Tibial artery (tissue), 4 donors: ENCODE data around the gene UBE2G1.

ENCODE experiments used
- DNase-seq, 2 donors: peaks; one replicate each; pipeline ENCODE4 v3.0.0-alpha.2; 2019
- H3K27ac ChIP-seq, 2 donors: fragments of 200-600 bp; sonication (generic) in 1 of 2; 1 replicate in 1 of 2; 2 replicates in 1 of 2; pipeline ENCODE4 v1.5.1; 2018 to 2019; ENCODE audit warnings: mild to moderate bottlenecking in 1 of 2
- H3K27me3 ChIP-seq, 2 donors: fragments of 200-600 bp; sonication (generic) in 1 of 2; one replicate each; pipeline versions ENCODE4 v1.5.1 to v1.6.0; 2016 to 2019
- H3K36me3 ChIP-seq, 3 donors: fragments of 200-600 bp; sonication (generic) in 2 of 3; one replicate each; pipeline ENCODE4 v1.5.1; 2016 to 2019; ENCODE audit warnings: mild to moderate bottlenecking in 2 of 3
- H3K4me1 ChIP-seq, 4 donors: fragments of 200-600 bp; sonication (generic) in 2 of 4; 1 replicate in 3 of 4; 2 replicates in 1 of 4; pipeline ENCODE4 v1.5.1; 2016 to 2019
- H3K4me3 ChIP-seq, 2 donors: fragments of 200-600 bp; sonication (generic) in 1 of 2; 1 replicate in 1 of 2; 2 replicates in 1 of 2; pipeline ENCODE4 v1.5.1; 2018 to 2019; ENCODE audit warnings: mild to moderate bottlenecking in 2 of 2
- H3K9me3 ChIP-seq, 3 donors: fragments of 200-600 bp; sonication (generic) in 1 of 3; one replicate each; pipeline ENCODE4 v1.5.1; 2016 to 2019
- intact Hi-C: fragments of 100-400 bp; cut with DNase I; formaldehyde crosslinking; loops from one replicate; pipeline ENCODE4 v1.15.0; 2023; ENCODE audit warnings: low total_unique reads
- TF ChIP-seq, protein P1 (sequence below), 2 experiments: fragments of 200-600 bp in 1 of 2; fragments of 450-650 bp in 1 of 2; IDR thresholded peaks; one replicate each; pipeline ENCODE4 v1.5.1; 2017 to 2019; ENCODE audit warnings: antibody characterized with exemption in 2 of 2, mild to moderate bottlenecking in 1 of 2, moderate library complexity in 1 of 2

The UBE2G1 gene, protein sequence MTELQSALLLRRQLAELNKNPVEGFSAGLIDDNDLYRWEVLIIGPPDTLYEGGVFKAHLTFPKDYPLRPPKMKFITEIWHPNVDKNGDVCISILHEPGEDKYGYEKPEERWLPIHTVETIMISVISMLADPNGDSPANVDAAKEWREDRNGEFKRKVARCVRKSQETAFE

DNA sequence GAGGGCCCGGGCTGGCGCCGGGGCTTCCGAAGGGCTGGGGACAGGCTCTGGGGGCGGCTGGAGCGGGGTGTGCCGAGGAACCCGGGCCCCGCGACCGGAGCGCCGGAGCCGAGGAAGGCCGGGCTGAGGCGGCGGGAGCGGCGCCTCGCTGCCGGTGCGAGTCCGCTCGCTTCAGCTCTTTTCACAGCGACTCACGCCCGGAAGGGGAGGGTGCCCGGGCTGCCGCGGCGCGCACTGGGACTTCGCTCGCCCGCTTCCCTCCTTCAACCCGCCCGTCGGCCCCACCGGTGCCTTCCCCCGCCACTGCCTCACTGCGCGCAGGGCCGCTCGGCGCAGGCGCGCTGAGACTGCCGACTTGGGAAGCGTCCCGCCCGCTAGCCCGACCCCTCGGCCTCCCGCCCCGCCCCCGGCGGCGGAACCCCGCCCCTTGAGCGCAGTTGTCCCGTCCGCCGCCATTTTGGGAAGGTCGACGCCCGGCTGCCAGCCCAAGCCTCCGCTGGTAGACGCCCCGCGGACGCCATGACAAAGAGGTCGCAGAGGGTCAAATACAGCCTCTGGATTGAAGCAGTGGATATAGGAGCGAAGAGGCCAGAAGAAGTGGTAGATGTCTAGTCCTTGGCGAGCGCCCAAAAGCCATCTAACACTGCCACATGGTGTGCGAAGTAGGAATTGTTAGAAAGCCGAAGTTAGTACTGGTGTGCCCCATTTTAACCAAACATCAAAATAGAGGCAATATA, at the start of gene UBE2G1:
Gene UBE2G1 (minus strand): TSS at position 349 of the 737 bp plus-strand sequence. CDS start 359 bp downstream, outside the sequence.
- TF ChIP-seq, protein P1, sequence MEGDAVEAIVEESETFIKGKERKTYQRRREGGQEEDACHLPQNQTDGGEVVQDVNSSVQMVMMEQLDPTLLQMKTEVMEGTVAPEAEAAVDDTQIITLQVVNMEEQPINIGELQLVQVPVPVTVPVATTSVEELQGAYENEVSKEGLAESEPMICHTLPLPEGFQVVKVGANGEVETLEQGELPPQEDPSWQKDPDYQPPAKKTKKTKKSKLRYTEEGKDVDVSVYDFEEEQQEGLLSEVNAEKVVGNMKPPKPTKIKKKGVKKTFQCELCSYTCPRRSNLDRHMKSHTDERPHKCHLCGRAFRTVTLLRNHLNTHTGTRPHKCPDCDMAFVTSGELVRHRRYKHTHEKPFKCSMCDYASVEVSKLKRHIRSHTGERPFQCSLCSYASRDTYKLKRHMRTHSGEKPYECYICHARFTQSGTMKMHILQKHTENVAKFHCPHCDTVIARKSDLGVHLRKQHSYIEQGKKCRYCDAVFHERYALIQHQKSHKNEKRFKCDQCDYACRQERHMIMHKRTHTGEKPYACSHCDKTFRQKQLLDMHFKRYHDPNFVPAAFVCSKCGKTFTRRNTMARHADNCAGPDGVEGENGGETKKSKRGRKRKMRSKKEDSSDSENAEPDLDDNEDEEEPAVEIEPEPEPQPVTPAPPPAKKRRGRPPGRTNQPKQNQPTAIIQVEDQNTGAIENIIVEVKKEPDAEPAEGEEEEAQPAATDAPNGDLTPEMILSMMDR (IDR thresholded peaks at IDR 0.05), result peak in 1 of 2 experiments; percentile 33
- Histone ChIP-seq H3K27ac (peak within 1 kb of the TSS; percentile 88 to 99), H3K27me3 (no peaks in the 10 kb centered on the region), H3K9me3 (no peaks in the 10 kb centered on the region), H3K4me3 (peak within 1 kb of the TSS; percentile 63 to 99), H3K36me3 (peaks cover 0 to 3% (median 0%) of the 10 kb centered on the region in 3 donors), H3K4me1 (peaks cover 0 to 32% (median 15%) of the 10 kb centered on the region in 4 donors)
- DNase-seq, result peak; percentile 96 to 99
- intact Hi-C loops, result no loop called here

DNA sequence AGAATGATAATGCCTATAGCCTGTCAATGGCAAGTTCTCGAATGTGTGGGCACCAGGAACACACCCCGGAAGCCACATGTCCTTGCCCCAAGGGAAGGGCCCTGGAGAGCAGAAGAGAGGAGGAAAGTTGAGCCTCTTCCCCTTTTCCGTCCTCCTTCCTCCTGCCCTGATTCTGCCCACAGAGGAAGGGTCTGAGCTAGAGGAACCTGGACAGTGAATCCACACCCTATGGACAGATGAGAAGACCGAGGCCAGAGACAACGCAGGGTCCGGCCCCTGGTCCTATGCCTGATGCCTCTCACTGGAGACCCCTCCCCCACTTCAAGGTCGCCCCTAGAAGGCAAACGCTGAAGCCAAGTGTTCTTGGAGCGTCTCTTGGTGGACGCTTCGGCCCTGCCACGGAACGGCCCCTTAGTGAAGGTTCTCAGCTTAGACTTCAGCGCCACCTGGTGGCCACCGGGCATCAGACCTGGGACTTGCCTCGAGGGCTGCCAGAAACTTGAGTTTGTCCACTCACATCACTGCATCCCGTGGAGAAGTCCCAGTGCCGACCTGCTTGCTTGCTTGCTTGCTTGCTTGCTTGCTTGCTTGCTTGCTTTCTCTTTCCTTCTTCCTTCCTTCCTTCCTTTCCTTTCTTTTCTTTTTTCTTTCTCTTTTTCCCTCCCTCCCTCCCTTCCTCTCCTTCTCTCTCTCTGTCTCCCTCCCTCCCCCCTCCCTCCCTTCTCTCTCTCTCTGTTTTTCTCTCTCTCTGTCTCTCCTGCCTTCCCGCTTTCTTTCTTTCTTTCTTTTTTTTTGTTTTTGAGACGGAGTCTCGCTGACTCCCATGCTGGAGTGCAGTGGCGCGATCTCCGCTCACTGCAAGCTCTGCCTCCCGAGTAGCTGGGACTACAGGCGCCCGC, 46.7 kb upstream of the UBE2G1 start:
- DNase-seq, result peak; percentile 90 to 93
- H3K36me3 ChIP-seq, result no peaks in the 10 kb centered on the region
- peaks cover 0 to 3% (median under 1%) of the 10 kb centered on the region in 4 donors for H3K4me1 ChIP-seq
- peak overlapping the region in 1 of 2 donors; percentile 12 for H3K4me3 ChIP-seq
- TF ChIP-seq, protein P1 (IDR thresholded peaks at IDR 0.05), result peak; percentile 86 to 98
- H3K27me3 ChIP-seq, result no peaks in the 10 kb centered on the region
- H3K27ac ChIP-seq, result no peak overlapping the region
- no peaks in the 10 kb centered on the region for H3K9me3 ChIP-seq
- intact Hi-C loops, result loop anchor here (1.0 to 5.0 kb wide), 2 partner anchors 198 to 211 kb away; no protein-coding TSS in a partner anchor

DNA sequence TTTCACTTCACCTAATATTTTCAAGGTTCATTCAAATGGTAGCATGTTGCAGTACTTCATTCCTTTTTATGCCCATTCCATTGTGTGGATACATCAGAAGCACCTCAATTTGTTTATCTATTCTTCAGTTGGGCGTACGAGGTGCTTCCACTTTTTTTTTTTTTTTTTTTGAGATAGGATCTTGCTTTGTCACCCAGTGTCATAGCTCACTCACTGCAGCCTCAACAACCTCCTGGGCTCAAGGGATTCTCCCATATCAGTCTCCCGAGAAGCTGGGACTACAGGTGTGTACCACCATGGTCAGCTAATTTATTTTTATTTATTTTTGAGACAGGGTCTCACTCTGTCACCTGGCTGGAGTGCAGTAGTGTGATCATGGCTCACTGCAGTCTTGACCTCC, 44.7 kb upstream of the UBE2G1 start:
- peaks cover 0 to 3% (median under 1%) of the 10 kb centered on the region in 4 donors for H3K4me1 ChIP-seq
- no peak overlapping the region for H3K4me3 ChIP-seq
- TF ChIP-seq, protein P1 (IDR thresholded peaks at IDR 0.05), result no peak
- H3K36me3 ChIP-seq, result no peaks in the 10 kb centered on the region
- no peaks in the 10 kb centered on the region for H3K9me3 ChIP-seq
- H3K27me3 ChIP-seq, result no peaks in the 10 kb centered on the region
- intact Hi-C loops, result loop anchor here (5.0 kb wide), 1 partner anchor 209 kb away; no protein-coding TSS in a partner anchor
- no peak overlapping the region for H3K27ac ChIP-seq
- no peak for DNase-seq

DNA sequence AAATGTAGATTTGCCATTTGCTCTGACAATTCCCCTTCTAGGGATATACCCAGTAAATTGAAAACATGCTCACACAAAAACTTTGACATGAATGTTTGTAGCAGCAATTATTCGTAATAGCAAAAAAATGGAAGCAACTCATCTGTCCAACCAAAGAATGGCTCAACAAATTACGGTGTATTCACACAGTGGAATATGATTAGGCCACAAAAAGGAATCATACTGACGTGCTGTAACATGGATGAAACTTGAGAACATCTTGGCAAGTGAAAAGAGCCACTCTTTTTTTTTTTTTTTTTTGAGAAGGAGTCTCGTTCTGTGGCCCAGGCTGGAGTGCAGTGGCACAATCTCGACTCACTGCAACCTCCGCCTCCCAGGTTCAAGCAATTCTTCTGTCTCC, 43.2 kb upstream of the UBE2G1 start:
- Histone ChIP-seq H3K36me3 (no peaks in the 10 kb centered on the region), H3K9me3 (no peaks in the 10 kb centered on the region), H3K4me1 (peaks cover 0 to 3% (median under 1%) of the 10 kb centered on the region in 4 donors), H3K27me3 (no peaks in the 10 kb centered on the region), H3K27ac (no peak overlapping the region), H3K4me3 (no peak overlapping the region)
- TF ChIP-seq, protein P1 (IDR thresholded peaks at IDR 0.05), result no peak
- no peak for DNase-seq
- intact Hi-C loops, result loop anchor here (5.0 kb wide), 1 partner anchor 207 kb away; no protein-coding TSS in a partner anchor

DNA sequence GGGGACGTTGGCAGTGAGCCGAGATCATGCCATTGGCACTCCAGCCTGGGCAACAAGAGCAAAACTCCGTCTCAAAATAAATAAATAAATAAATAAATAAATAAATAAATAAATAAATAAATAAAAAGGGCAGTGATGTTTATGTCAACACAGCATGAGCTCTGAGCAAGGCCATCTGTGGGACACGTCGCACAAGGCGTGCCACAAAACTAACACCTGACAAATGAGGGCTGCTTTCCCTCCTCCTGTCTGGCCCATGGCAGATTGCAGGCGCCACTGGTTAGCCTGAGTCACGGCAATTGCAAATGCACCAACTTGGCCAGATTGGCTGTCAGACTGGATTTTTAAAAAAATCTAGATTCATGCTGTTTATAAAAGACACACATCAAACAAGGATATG, 41.4 kb upstream of the UBE2G1 start:
- TF ChIP-seq, protein P1 (IDR thresholded peaks at IDR 0.05), result no peak
- Histone ChIP-seq H3K4me3 (no peak overlapping the region), H3K4me1 (peaks cover 0 to under 1% (median 0%) of the 10 kb centered on the region in 4 donors), H3K36me3 (no peaks in the 10 kb centered on the region), H3K9me3 (no peaks in the 10 kb centered on the region), H3K27ac (no peak overlapping the region), H3K27me3 (no peaks in the 10 kb centered on the region)
- intact Hi-C loops, result no loop called here
- DNase-seq, result no peak
